ENCODE results near the gene ACO2.

GRCh38 chr22:41528938-41529561, 60.1 kb downstream of the ACO2 start:
- no peak for TF ChIP-seq EZH2 (IDR thresholded peaks at IDR 0.05; ENCODE audit: low read depth)
- TF ChIP-seq CTCF (conservative IDR thresholded peaks at IDR 0.05), result no peak
